HG03442 (cell line): ENCODE data around the gene DDX4.

Experiments
- ATAC-seq: cut with Tn5 transposase; IDR thresholded peaks from one replicate; pipeline ENCODE4 v1.9.1; 2021; ENCODE audit warnings: mild to moderate bottlenecking, moderate library complexity; ENCODE audit not compliant: unreplicated experiment

Gene DDX4

GRCh38 chr5:55864606-55865541 lies 127.0 kb downstream of the DDX4 start:
- ATAC-seq: no peak

DNA sequence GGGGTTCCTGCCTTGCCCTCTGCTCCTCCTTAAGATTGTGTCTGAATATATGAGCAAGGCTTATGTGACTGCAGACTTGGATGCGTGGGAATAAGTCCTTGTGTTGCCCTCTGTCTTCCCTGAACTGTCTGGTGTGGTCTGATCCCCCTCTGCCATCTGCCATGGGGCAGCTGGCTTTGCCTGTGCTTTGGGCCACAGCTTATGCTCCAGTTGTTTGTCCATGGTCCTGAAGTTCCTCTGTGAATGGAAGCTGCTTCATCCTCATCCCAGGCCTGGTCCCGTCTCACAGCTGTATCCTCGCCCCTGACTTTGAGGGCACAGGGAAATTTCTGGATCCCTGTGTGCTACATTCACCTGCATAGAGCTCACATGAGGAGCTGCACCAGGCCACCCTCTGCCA lies 128.0 kb downstream of the DDX4 start:
- no peak for ATAC-seq

DNA sequence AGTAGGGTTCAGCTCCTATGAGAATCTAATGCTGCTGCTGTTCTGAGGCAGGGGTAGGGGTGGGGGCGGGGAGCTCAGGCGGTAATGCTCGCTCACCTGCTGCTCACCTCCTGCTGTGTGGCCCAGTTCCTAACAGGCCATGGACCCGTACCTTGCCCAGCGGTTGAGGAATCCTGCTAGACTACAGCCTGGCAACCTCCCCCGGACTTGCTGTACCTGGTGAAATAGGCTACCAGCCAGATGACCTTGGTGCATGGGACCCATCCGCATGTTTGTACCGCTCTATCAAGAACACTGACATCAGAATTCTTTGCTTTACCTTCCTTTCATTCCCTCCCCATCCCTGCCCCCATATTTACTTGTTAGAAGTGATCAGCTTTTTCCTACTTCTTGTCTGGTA lies 128.6 kb downstream of the DDX4 start:
- no peak for ATAC-seq
